ENCODE measurements around the gene TIMM50. TPM values are rescaled to one million over a fixed set of nuclear protein-coding genes. Genes with fewer than 3 reads are reported as not detected.
A peak's percentile ranks its signal among the peaks of the same experiment; 100 is the strongest.

Gene TIMM50
- total and polyA plus RNA-seq, 2 of the 8 experiments (the other 6 are each of a cell fraction or from before 2014, with no cell fraction given) = 155 to 187 TPM

DNA sequence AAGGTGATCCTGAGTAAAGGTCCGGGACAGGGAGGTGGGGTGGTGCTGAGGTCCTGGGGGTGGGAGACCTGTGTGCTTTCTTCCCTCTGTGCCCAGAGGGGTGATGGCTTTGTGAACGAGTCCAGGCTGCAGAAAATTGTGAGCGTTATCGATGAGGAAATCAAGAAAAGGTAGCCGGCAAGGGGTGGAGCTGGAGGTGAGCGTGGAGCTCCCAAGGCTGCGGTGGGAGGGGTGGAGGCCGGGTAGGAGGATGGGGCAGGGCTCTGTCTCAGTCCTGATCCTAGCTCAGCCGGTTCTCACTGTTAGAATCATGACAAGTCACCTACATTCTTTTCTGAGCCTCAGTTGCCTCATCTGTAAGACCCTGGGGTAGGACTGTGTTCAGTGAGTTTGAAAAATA lies 38.3 kb downstream of the TIMM50 start:
- Histone ChIP-seq H2BK12ac (ENCODE audit: low read depth, low read length) (no peak overlapping the region), H4K91ac (replicated peaks; ENCODE audit: insufficient read length, low read length) (peak overlapping the region; percentile 53), H2AK5ac (ENCODE audit: low read depth, low read length) (no peak overlapping the region), H3K36me3 (ENCODE audit: control insufficient read depth in 2 of 4, insufficient read depth in 4 of 4, low read length in 3 of 4) (peaks cover 2 to 13% (median 3%) of the 10 kb centered on the region in 4 experiments; a peak in 3 of 8 replicates), H3K9me3 (ENCODE audit: insufficient read depth in 2 of 2, low read depth in 1 of 2, low read length in 1 of 2) (no peaks in the 10 kb centered on the region), H3K27ac (ENCODE audit: low read depth, low read length) (0 out of 2 replicates have a peak overlapping the region, but pooled peaks have one; percentile 18), H3K14ac (ENCODE audit: insufficient read length) (no peak overlapping the region), H3K79me2 (ENCODE audit: control insufficient read depth in 1 of 2, insufficient read depth in 2 of 2, low read length in 2 of 2) (peaks cover 0 to 7% of the 10 kb centered on the region in 2 experiments; a peak in 3 of 4 replicates), H4K5ac (ENCODE audit: insufficient read length, low read depth, low read length) (no peak overlapping the region), H3K4me1 (replicated peaks in 1 of 4; ENCODE audit: control insufficient read depth in 3 of 4, insufficient read depth in 4 of 4, low read length in 3 of 4) (peaks cover 0 to 11% (median 5%) of the 10 kb centered on the region in 4 experiments; a peak in 6 of 7 replicates), H3K23me2 (ENCODE audit: low read depth, low read length) (peaks cover 10% of the 10 kb centered on the region; the same call in 1 of the 2 replicates), H4K20me1 (replicated peaks in 1 of 2; ENCODE audit: control insufficient read depth in 1 of 2, insufficient read depth in 2 of 2, low read length in 2 of 2) (peaks cover 2 to 4% of the 10 kb centered on the region in 2 experiments), H3K27me3 (replicated peaks in 1 of 4; ENCODE audit: control insufficient read depth in 3 of 4, extremely low read depth in 1 of 4, insufficient read depth in 3 of 4, low read length in 3 of 4) (peaks cover 0 to 2% (median 0%) of the 10 kb centered on the region in 4 experiments; a peak in 2 of 7 replicates), H2BK5ac (ENCODE audit: low read depth, low read length) (no peak overlapping the region), H3K4me3 (ENCODE audit: extremely low read depth in 1 of 4, insufficient read depth in 2 of 4, low read depth in 3 of 4, low read length in 4 of 4) (peak overlapping the region in 1 of 4 experiments; percentile 26; a peak in 1 of 8 replicates), H2AFZ (ENCODE audit: low read length) (no peak overlapping the region), H3K79me1 (ENCODE audit: low read depth, low read length) (peaks cover 10% of the 10 kb centered on the region), H4K8ac (ENCODE audit: extremely low read depth, insufficient read depth, low read length) (no peak overlapping the region), H2BK120ac (replicated peaks; ENCODE audit: low read depth, low read length) (no peak overlapping the region), H3K56ac (replicated peaks; ENCODE audit: insufficient read length, low read depth, low read length) (no peak overlapping the region), H3K23ac (ENCODE audit: insufficient read length) (no peak overlapping the region), H3K4me2 (ENCODE audit: insufficient read depth in 1 of 2, low read depth in 2 of 2, low read length in 2 of 2) (peak overlapping the region; percentile 29 to 35; a peak in 3 of 4 replicates), H3K4ac (replicated peaks; ENCODE audit: insufficient read length, low read depth, low read length) (peak overlapping the region; percentile 78), H2BK20ac (ENCODE audit: low read length) (no peak overlapping the region), H3K18ac (ENCODE audit: extremely low read depth, low read length) (no peak overlapping the region), H3K9ac (replicated peaks in 1 of 4; ENCODE audit: extremely low read depth in 1 of 4, low read depth in 3 of 4, low read length in 3 of 4) (no peak overlapping the region), H2BK15ac (ENCODE audit: low read length) (no peak overlapping the region)
- TF ChIP-seq CBX5 (IDR thresholded peaks at IDR 0.05; ENCODE audit: low read depth, low read length) (no peak), FOSL1 (IDR thresholded peaks at IDR 0.05; ENCODE audit: insufficient read depth, low read depth, low read length) (no peak), CHD1 (IDR thresholded peaks at IDR 0.05; ENCODE audit: low read depth, low read length) (no peak), KDM1A (IDR thresholded peaks at IDR 0.05; ENCODE audit: borderline replicate concordance, low read length) (no peak), POU5F1 (IDR thresholded peaks at IDR 0.05; ENCODE audit: low read depth, low read length) (no peak), CEBPB (IDR thresholded peaks at IDR 0.05; ENCODE audit: low read depth, low read length) (no peak), TBP (IDR thresholded peaks at IDR 0.05; ENCODE audit: low read depth, low read length) (no peak), RNF2 (IDR thresholded peaks at IDR 0.05; ENCODE audit: borderline replicate concordance, low read depth, low read length, missing control alignments, poor library complexity, severe bottlenecking) (no peak)
- TF ChIP-seq, protein P1, sequence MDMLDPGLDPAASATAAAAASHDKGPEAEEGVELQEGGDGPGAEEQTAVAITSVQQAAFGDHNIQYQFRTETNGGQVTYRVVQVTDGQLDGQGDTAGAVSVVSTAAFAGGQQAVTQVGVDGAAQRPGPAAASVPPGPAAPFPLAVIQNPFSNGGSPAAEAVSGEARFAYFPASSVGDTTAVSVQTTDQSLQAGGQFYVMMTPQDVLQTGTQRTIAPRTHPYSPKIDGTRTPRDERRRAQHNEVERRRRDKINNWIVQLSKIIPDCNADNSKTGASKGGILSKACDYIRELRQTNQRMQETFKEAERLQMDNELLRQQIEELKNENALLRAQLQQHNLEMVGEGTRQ (IDR thresholded peaks at IDR 0.05; ENCODE audit: low read length) = no peak
- TF ChIP-seq, protein P2, sequence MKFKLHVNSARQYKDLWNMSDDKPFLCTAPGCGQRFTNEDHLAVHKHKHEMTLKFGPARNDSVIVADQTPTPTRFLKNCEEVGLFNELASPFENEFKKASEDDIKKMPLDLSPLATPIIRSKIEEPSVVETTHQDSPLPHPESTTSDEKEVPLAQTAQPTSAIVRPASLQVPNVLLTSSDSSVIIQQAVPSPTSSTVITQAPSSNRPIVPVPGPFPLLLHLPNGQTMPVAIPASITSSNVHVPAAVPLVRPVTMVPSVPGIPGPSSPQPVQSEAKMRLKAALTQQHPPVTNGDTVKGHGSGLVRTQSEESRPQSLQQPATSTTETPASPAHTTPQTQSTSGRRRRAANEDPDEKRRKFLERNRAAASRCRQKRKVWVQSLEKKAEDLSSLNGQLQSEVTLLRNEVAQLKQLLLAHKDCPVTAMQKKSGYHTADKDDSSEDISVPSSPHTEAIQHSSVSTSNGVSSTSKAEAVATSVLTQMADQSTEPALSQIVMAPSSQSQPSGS (IDR thresholded peaks at IDR 0.05; ENCODE audit: low read length) = no peak
- POLR2A ChIA-PET (ENCODE audit: partially characterized antibody) = interaction anchor here (0.6 to 3.0 kb wide), 20 partner anchors 10 to 1595 kb away, joined by 3 to 18 read pairs (median 4); partner anchors contain the start of genes DLL3, EID2B, MED29 and PAF1
- CTCF ChIA-PET (ENCODE audit: partially characterized antibody) = interaction anchor here (0.6 to 10.7 kb wide), 12 partner anchors 9 to 272 kb away, joined by 3 to 101 read pairs (median 4); partner anchors contain the start of gene EID2B
- WGBS, 2 experiments (ENCODE audit: extremely low coverage in 1 of 2, insufficient coverage in 1 of 2, insufficient read length in 1 of 2, insufficient replicate concordance in 2 of 2, low coverage in 1 of 2, low lambda C conversion rate in 2 of 2, missing lambda C conversion rate in 1 of 2) = 89% methylated on average over 8 of the region's 9 CpGs; no CpG with 5 or more reads in 1 of the 2 experiments
- DNase-seq (ENCODE audit: low read depth in 1 of 2, low spot score in 2 of 2) (no peak), FAIRE-seq (no peak)

All from H1 (cell line).